GM18498 (cell line): ENCODE results near the gene ADPRM.
A peak's percentile ranks its signal among the peaks of the same experiment; 100 is the strongest.
"Not testable (repeated sequence)": the region's sequence is repeated elsewhere in the genome, so short reads cannot be mapped to it uniquely, and the experiment has no call there.

Source experiments
- ATAC-seq: cut with Tn5 transposase; IDR thresholded peaks from one replicate; pipeline ENCODE4 v1.9.1; 2021; ENCODE audit warnings: mild to moderate bottlenecking, moderate library complexity; ENCODE audit not compliant: unreplicated experiment

Gene ADPRM, protein sequence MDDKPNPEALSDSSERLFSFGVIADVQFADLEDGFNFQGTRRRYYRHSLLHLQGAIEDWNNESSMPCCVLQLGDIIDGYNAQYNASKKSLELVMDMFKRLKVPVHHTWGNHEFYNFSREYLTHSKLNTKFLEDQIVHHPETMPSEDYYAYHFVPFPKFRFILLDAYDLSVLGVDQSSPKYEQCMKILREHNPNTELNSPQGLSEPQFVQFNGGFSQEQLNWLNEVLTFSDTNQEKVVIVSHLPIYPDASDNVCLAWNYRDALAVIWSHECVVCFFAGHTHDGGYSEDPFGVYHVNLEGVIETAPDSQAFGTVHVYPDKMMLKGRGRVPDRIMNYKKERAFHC

GRCh38 chr17:10697092-10698081 lies at the start of gene ADPRM, which contains the start of gene SCO1:
Gene ADPRM, plus strand, starts transcription at chr17:10697594. Its CDS starts 7,333 bp downstream, at chr17:10704927.
Gene SCO1, minus strand, starts transcription at chr17:10697533. Its CDS starts 26 bp downstream, at chr17:10697507.
- peak; percentile 97 for ATAC-seq

GRCh38 chr17:10648381-10648780 lies 49.0 kb upstream of the ADPRM start:
- ATAC-seq = no peak

- ATAC-seq = no peak
These were observed 48.4 kb upstream of the ADPRM start for GRCh38 chr17:10648956-10649355.

GRCh38 chr17:10649602-10650001 lies 47.8 kb upstream of the ADPRM start:
- ATAC-seq = no peak

DNA sequence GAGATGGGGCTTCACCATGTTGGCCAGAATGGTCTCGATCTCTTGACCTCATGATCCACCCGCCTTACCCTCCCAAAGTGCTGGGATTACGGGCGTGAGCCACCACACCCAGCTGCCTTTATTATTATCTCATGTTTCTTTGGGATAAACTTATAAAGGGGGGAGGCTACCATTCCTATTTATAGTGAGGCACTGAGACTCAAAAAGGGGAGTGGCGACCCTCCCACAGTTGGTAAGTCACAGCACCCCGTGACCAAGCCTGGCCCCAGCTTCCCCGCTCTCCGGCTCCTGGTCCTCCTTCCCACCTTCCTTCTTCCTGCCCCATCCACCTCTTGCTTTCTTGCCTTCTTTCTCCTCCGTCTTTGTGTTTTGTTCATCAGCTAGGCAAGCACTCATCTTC lies 45.5 kb upstream of the ADPRM start:
- ATAC-seq = no peak

DNA sequence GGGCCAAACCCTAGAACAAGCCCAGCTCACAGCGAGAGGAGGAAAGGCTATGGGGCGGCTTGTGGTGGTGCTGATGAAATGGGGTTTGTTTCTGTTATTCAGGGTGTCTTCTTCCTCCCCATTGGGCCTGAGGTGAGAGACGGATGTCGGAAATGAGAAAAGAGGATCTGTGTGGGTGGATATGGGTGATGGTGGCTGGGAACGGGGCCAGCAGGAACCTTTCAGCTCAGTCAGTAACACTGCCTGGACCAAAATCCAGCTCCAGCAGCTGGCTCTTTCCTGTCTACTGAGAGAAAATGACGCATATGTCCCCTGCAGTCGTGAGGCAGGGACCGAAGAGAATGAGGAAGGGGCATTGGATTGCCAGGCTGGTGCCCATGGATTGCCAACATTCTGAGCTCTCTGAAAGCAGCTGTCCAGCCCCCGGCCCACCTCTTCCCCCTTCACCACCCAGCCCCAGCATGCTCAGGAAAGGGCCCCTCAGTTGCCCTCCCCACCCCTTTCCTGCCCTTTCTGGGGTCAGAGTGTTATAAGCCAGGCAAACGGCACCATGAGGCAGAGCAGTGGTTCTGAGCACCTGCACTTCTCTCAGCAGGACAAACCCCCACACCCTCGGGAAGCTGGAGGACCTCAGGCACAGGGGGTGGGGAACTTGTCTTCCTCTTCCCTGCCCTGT lies 44.3 kb upstream of the ADPRM start:
- no peak for ATAC-seq

- ATAC-seq = no peak
These were observed 43.4 kb upstream of the ADPRM start for GRCh38 chr17:10653987-10654386.

- no peak for ATAC-seq
These were observed 40.2 kb upstream of the ADPRM start, which contains the start of gene MYH3 for GRCh38 chr17:10657148-10657547. Gene MYH3, minus strand, starts transcription at chr17:10657309. Its CDS starts 2,245 bp downstream, at chr17:10655064.

- ATAC-seq = no peak
These were observed 39.5 kb upstream of the ADPRM start for GRCh38 chr17:10657879-10658278.

GRCh38 chr17:10661437-10661836 lies 36.0 kb upstream of the ADPRM start:
- ATAC-seq = no peak

- ATAC-seq = no peak
These were observed 34.2 kb upstream of the ADPRM start for GRCh38 chr17:10663231-10663630.

GRCh38 chr17:10664571-10664970 lies 32.8 kb upstream of the ADPRM start:
- ATAC-seq = no peak

DNA sequence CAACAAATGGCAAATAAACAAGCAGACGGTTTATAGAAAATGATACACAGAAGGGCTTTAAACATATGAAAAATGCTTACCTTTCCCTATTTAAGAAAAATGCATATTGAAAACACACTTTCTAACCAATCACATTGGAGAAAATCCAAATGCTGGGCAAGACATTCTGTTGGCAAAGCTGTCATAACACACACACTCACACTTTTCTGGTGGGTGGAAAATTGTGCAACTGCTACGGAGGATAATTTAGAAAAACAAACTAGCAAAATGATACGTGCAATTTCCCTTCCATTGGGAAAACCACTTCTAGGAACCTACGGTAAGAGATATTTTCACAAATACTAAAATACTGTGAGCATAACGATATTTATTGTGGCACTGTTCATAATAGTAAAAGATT lies 30.5 kb upstream of the ADPRM start:
- no peak for ATAC-seq

DNA sequence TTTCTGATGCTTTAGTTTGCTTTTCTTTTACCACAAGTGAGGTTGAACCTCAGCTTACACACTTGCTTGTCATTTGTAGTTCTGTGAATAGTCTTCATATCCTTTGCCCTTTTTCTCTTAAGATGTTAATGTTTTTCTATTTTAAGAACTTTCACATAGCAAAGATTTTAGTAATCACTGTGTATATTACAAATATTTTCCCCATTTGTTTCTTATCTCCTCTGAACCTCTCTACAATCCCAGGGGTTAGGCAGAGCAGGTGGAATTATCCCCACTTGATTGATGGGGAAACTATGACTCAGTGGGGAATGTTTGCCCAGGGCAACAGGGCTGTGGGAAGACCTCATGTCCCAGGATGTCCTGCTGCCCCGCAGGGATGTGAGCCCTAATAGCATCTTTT lies 28.6 kb upstream of the ADPRM start:
- ATAC-seq = no peak

DNA sequence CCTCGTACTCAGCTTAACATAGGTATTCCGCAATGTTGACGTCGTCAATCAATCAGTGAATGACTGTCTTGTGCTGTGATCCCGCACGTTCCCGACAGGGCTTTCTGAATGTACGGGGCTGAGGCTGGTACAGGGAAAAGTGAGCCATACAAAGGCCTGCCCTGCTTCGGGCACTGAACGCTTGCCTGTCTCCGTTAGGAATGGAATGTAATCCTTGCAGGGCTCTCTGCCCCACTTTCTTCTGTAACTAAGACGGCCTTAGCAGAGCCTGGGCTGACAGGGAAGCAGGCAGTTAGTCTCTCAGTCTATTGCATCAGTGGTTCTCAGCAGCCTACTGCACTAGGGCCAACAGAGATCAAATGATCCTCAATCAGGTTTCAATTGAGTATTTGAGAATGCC lies 24.1 kb upstream of the ADPRM start:
- no peak for ATAC-seq

GRCh38 chr17:10674704-10675103 lies 22.7 kb upstream of the ADPRM start:
- ATAC-seq = no peak

DNA sequence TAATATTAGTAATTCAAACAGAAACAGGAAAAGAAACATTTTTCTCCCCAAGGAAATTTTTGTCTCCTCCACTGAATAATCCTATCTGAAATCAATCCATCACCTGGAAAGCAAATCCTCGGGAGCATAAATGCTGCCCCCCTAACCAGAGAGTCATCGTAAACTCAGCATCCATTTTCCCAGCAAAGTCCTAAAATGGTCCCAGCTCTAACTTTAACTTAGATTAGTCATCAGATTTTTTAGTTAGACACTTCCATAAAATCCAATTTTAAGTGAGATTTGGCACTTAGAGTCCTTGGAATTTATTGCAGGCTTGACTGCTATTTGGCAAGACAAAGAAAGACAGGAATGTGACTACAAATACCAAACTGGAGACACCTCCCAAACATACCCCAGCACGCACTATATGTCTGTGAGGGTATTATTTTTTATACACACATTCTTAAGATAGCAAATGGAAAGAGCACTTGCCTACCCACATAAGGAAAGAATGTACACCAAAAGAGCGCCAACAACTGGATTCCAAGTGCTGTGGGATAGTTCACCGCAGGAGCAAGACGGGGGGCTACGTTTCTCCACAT lies 15.4 kb upstream of the ADPRM start:
- ATAC-seq = no peak

DNA sequence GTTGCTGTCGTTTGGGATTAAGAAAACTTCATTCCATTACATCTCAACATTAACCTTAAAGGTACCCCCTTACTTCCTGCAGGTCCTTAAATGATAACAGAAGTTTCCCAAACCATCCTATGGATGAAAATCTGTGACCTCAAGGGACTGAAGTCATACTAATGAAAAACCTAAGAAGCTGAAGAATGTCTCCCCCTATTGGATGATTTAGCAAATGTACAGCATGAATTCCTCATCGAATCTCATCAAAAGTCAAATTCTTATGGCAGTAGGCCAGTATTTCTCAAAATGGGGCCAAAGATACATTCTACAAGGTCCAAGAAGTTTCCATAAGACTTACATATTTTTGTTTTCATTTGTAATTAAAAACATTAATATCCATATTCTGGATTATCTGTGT lies 13.5 kb upstream of the ADPRM start:
- ATAC-seq = no peak

DNA sequence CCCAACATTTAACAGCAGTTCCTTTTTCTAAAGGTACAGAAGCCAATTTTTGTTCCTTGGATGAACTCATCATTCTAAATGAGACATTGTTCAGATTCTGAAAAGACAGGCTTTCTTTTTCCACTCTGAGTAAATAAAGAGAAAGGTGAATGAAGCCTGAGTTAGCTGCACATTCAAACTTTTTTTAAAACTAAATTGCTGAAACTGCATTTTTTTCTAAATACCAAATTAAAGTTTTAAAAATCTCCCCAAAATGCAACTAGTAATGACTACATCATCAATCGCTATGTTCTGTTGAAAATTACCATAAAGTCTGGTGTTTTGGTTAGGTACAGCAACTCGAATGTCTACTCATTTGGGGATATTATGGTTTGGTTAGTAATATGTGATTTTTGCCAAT lies 9.9 kb upstream of the ADPRM start:
- no peak for ATAC-seq

DNA sequence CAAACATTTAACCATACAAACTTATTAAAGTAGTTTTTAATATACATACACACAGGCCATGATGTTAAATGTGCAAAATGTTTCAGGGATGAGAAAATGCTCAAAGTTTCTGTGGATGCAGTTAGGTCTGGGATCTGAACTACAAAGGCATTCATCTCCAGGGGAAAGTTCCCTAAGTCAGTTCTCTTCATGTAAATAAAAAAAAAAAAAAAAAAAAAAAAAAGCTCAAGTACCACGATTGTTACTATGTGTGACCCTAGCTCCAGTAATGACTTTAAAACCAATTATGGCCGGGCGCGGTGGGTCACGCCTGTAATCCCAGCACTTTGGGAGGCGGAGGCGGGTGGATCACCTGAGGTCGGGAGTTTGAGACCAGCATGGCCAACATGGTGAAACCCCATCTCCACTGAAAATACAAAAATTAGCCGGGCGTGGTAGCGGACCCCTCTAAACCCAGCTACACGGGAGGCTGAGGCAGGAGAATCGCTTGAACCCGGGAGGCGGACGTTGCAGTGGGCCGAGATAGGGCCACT lies 1.5 kb upstream of the ADPRM start:
- ATAC-seq = not testable (repeated sequence)
